B cell (primary cell): ENCODE results near the gene WASF3. TPM values are rescaled to one million over a fixed set of nuclear protein-coding genes. Genes with fewer than 3 reads are reported as not detected.

ENCODE experiments used
- ATAC-seq: fragments of 200-7000 bp; cut with Tn5 transposase; one replicate; pipeline ENCODE4 v1.10.0; 2021; ENCODE audit warnings: low read depth, mild to moderate bottlenecking, moderate number of reproducible peaks, moderate library complexity
- CTCF ChIA-PET: fragments of 350-600 bp; sonication (Branson Sonifier 250); formaldehyde crosslinking; loops from one replicate; lab custom pipeline; 2021; ENCODE audit warnings: antibody characterized with exemption, inconsistent platforms; lab: Charles Lee
- POLR2A ChIA-PET: fragments of 350-600 bp; sonication (Branson Sonifier 250); formaldehyde crosslinking; loops from one replicate; lab custom pipeline; 2021; ENCODE audit warnings: antibody characterized with exemption; lab: Charles Lee
- DNase-seq: peaks from one replicate; pipeline ENCODE4 v3.0.0; 2013
- H2AFZ ChIP-seq: 2 replicates; pipeline ENCODE4 v1.6.1; 2012; ENCODE audit warnings: mild to moderate bottlenecking, low read depth, low read length; ENCODE audit not compliant: insufficient read depth, poor library complexity, severe bottlenecking
- H3K27ac ChIP-seq, 2 donors: 1 replicate in 1 of 2; 2 replicates in 1 of 2; pipeline ENCODE4 v1.5.1; 2012 to 2013; ENCODE audit warnings: low read length in 2 of 2, mild to moderate bottlenecking in 2 of 2, moderate library complexity in 1 of 2
- H3K27me3 ChIP-seq, 4 experiments: fragments of 200-600 bp in 1 of 4; sonication (generic) in 1 of 4; replicated peaks in 1 of 4; 1 replicate in 2 of 4; 2 replicates in 2 of 4; pipeline versions ENCODE4 v1.6.1 to v1.7.0; 2013 to 2016; ENCODE audit warnings: low read length in 3 of 4, mild to moderate bottlenecking in 2 of 4, mixed read lengths in 1 of 4, moderate library complexity in 1 of 4; ENCODE audit not compliant: insufficient read depth in 4 of 4, control insufficient read depth in 3 of 4; ENCODE audit errors: control extremely low read depth in 1 of 4
- H3K36me3 ChIP-seq, 2 experiments: replicated peaks in 1 of 2; 1 replicate in 1 of 2; 2 replicates in 1 of 2; pipeline versions ENCODE4 v1.6.1 to v1.7.1; 2013; ENCODE audit warnings: low read length in 1 of 2; ENCODE audit not compliant: insufficient read depth in 2 of 2, control insufficient read depth in 1 of 2; ENCODE audit errors: control extremely low read depth in 1 of 2, extremely low read depth in 1 of 2
- H3K4me1 ChIP-seq, 2 donors: fragments of 200-600 bp in 1 of 2; sonication (generic) in 1 of 2; 1 replicate in 1 of 2; 2 replicates in 1 of 2; pipeline versions ENCODE4 v1.5.1 to v1.6.1; 2013 to 2017; ENCODE audit warnings: low read length in 2 of 2; ENCODE audit not compliant: control insufficient read depth in 2 of 2, insufficient read depth in 2 of 2
- H3K4me2 ChIP-seq: replicated peaks from 2 replicates; pipeline ENCODE3; 2012; ENCODE audit warnings: mild to moderate bottlenecking, low read depth, low read length; ENCODE audit not compliant: poor library complexity, severe bottlenecking
- H3K4me3 ChIP-seq, 5 experiments: fragments of 200-600 bp in 1 of 5; sonication (generic) in 1 of 5; 1 replicate in 3 of 5; 2 replicates in 2 of 5; pipeline versions ENCODE4 v1.5.1 to v1.7.0; 2011 to 2016; ENCODE audit warnings: low read length in 4 of 5, mild to moderate bottlenecking in 4 of 5, low read depth in 2 of 5, control low read depth in 1 of 5, moderate library complexity in 1 of 5; ENCODE audit not compliant: insufficient read depth in 1 of 5; ENCODE audit errors: control extremely low read depth in 1 of 5, extremely low read depth in 1 of 5
- H3K79me2 ChIP-seq: fragments of 200-600 bp; sonication (generic); one replicate; pipeline ENCODE4 v1.6.0; 2016; ENCODE audit warnings: low read length; ENCODE audit not compliant: control insufficient read depth, insufficient read depth
- H3K9ac ChIP-seq: fragments of 200-600 bp; sonication (generic); 2 replicates; pipeline ENCODE4 v1.6.1; 2017; ENCODE audit warnings: mild to moderate bottlenecking, low read length, moderate library complexity
- H3K9me3 ChIP-seq, 3 donors: one replicate each; pipeline versions ENCODE4 v1.6.1 to v1.7.1; 2013; ENCODE audit warnings: low read length in 2 of 3; ENCODE audit not compliant: control insufficient read depth in 2 of 3, insufficient read depth in 1 of 3; ENCODE audit errors: control extremely low read depth in 1 of 3
- H4K20me1 ChIP-seq: 2 replicates; pipeline ENCODE4 v1.6.0; 2012; ENCODE audit warnings: mild to moderate bottlenecking, low read length; ENCODE audit not compliant: insufficient read depth, control insufficient read depth, poor library complexity, severe bottlenecking
- H3K27ac Mint-ChIP-seq: one replicate; pipeline ENCODE4 v1.8.0; 2021; ENCODE audit warnings: mixed read lengths
- H3K27me3 Mint-ChIP-seq: one replicate; pipeline ENCODE4 v1.8.0; 2021; ENCODE audit warnings: mixed read lengths
- H3K4me1 Mint-ChIP-seq: one replicate; pipeline ENCODE4 v1.8.0; 2021; ENCODE audit warnings: mixed read lengths
- H3K4me3 Mint-ChIP-seq: one replicate; pipeline ENCODE4 v1.8.0; 2021; ENCODE audit warnings: mixed read lengths
- H3K9me3 Mint-ChIP-seq: one replicate; pipeline ENCODE4 v1.8.0; 2022; ENCODE audit warnings: mixed read lengths; ENCODE audit not compliant: insufficient read depth
- CTCF ChIP-seq: fragments of 200-600 bp; IDR thresholded peaks from one replicate; pipeline ENCODE4 v1.8.0; 2022; ENCODE audit warnings: antibody characterized with exemption, mild to moderate bottlenecking
- EZH2 ChIP-seq: IDR thresholded peaks from 2 replicates; pipeline ENCODE4 v1.6.1; 2012; ENCODE audit warnings: borderline replicate concordance, low read depth, mild to moderate bottlenecking, moderate library complexity, low read length; ENCODE audit not compliant: insufficient read depth, poor library complexity, severe bottlenecking
- WGBS: methylation state at CpG from one replicate; pipeline ENCODE4 v1.1.5; 2013; ENCODE audit warnings: missing lambda C conversion rate; ENCODE audit not compliant: insufficient coverage; 5-methylcytosine and 5-hydroxymethylcytosine counted together
- intact Hi-C: fragments of 100-400 bp; cut with micrococcal nuclease; formaldehyde crosslinking; loops from one replicate; pipeline ENCODE4 v1.10.0; 2022
- polyA plus RNA-seq: library from polyadenylated mRNA; depleted of rRNA; stranded (reverse); fragments of >200 nt; gene quantifications from 2 replicates; pipeline ENCODE4 v1.2.3, GENCODE V29; 2012
- total RNA-seq, 2 donors: library from RNA; stranded (reverse); fragments of 120-200 nt in 1 of 2; gene quantifications; 1 replicate in 1 of 2; 2 replicates in 1 of 2; pipeline versions ENCODE4 v1.2.3 to v1.2.4, GENCODE V29; 2013 to 2022

The WASF3 gene
- total and polyA plus RNA-seq, 2 donors (not counting 1 experiment from before 2014, with no cell fraction given), result 0.18 to 0.89 TPM

GRCh38 chr13:26561651-26562511 lies 4.4 kb downstream of the WASF3 start:
- ChIA-PET POLR2A (no interaction called here), CTCF (no interaction called here)
- H3K4me3 ChIP-seq, result no peak overlapping the region
- no peak overlapping the region for H3K27ac Mint-ChIP-seq
- intact Hi-C loops, result no loop called here
- no peaks in the 10 kb centered on the region for H4K20me1 ChIP-seq
- DNase-seq (no peak), ATAC-seq (no peak)
- H3K4me3 Mint-ChIP-seq, result no peak overlapping the region
- H3K9ac ChIP-seq, result no peak overlapping the region
- TF ChIP-seq CTCF, result no peak
- TF ChIP-seq EZH2, result no peak
- H3K4me1 Mint-ChIP-seq, result peaks cover 13% of the 10 kb centered on the region
- no peak overlapping the region for H3K27ac ChIP-seq
- H3K9me3 Mint-ChIP-seq, result no peaks in the 10 kb centered on the region
- no peak overlapping the region for H2AFZ ChIP-seq
- H3K79me2 ChIP-seq, result no peaks in the 10 kb centered on the region
- 94% methylated on average over 5 of the region's 8 CpGs for WGBS
- H3K27me3 ChIP-seq, result peaks cover 0 to 30% (median 18%) of the 10 kb centered on the region in 4 experiments
- no peaks in the 10 kb centered on the region for H3K36me3 ChIP-seq
- H3K27me3 Mint-ChIP-seq, result peaks cover 40% of the 10 kb centered on the region
- H3K4me1 ChIP-seq, result peaks cover 9 to 10% of the 10 kb centered on the region in 2 donors
- no peaks in the 10 kb centered on the region for H3K9me3 ChIP-seq
- H3K4me2 ChIP-seq, result no peak overlapping the region

- no peak for ATAC-seq
- no peak overlapping the region for H3K27ac ChIP-seq
- no peak overlapping the region for H3K4me2 ChIP-seq
- 100% methylated on average over 1 of the region's 2 CpGs for WGBS
- H4K20me1 ChIP-seq, result no peaks in the 10 kb centered on the region
- POLR2A ChIA-PET, result no interaction called here
- H3K4me1 Mint-ChIP-seq, result peaks cover 9% of the 10 kb centered on the region
- no peaks in the 10 kb centered on the region for H3K9me3 ChIP-seq
- H3K27me3 ChIP-seq, result peaks cover 0 to 31% (median 17%) of the 10 kb centered on the region in 4 experiments
- H3K4me3 ChIP-seq, result no peak overlapping the region
- no peak overlapping the region for H3K27ac Mint-ChIP-seq
- H3K36me3 ChIP-seq, result no peaks in the 10 kb centered on the region
- intact Hi-C loops, result no loop called here
- TF ChIP-seq CTCF, result no peak
- no peak for TF ChIP-seq EZH2
- CTCF ChIA-PET, result no interaction called here
- H3K4me1 ChIP-seq, result peaks cover 5 to 10% of the 10 kb centered on the region in 2 donors
- H3K9me3 Mint-ChIP-seq, result no peaks in the 10 kb centered on the region
- peaks cover 40% of the 10 kb centered on the region for H3K27me3 Mint-ChIP-seq
- no peak overlapping the region for H3K4me3 Mint-ChIP-seq
- no peak overlapping the region for H3K9ac ChIP-seq
- no peaks in the 10 kb centered on the region for H3K79me2 ChIP-seq
- H2AFZ ChIP-seq, result no peak overlapping the region
- DNase-seq, result no peak
These were observed 5.0 kb downstream of the WASF3 start for GRCh38 chr13:26562512-26562890.
